Skeletal muscle tissue (tissue), 4 donors: ENCODE measurements around the gene HLA-DMA. TPM values are rescaled to one million over a fixed set of nuclear protein-coding genes. Genes with fewer than 3 reads are reported as not detected.

Experiments
- H3K27ac ChIP-seq: one replicate; pipeline ENCODE4 v1.7.0; 2013; ENCODE audit warnings: mild to moderate bottlenecking, low read depth, low read length, inconsistent platforms
- H3K27me3 ChIP-seq, 3 donors: one replicate each; pipeline ENCODE4 v1.7.0; 2013; ENCODE audit warnings: low read length in 3 of 3; ENCODE audit not compliant: control insufficient read depth in 3 of 3, insufficient read depth in 3 of 3
- H3K36me3 ChIP-seq, 3 donors: one replicate each; pipeline ENCODE4 v1.7.0; 2013; ENCODE audit warnings: low read length in 3 of 3; ENCODE audit not compliant: control insufficient read depth in 3 of 3, insufficient read depth in 3 of 3
- H3K4me1 ChIP-seq, 3 donors: one replicate each; pipeline ENCODE4 v1.7.0; 2013; ENCODE audit warnings: low read length in 3 of 3, mild to moderate bottlenecking in 3 of 3; ENCODE audit not compliant: control insufficient read depth in 3 of 3, insufficient read depth in 3 of 3
- H3K4me3 ChIP-seq, 3 donors: one replicate each; pipeline ENCODE4 v1.7.0; 2013; ENCODE audit warnings: low read length in 3 of 3
- H3K9ac ChIP-seq, 3 donors: one replicate each; pipeline ENCODE4 v1.7.0; 2013; ENCODE audit warnings: low read length in 3 of 3, mild to moderate bottlenecking in 3 of 3, moderate library complexity in 2 of 3, low read depth in 1 of 3
- H3K9me3 ChIP-seq, 3 donors: one replicate each; pipeline ENCODE4 v1.7.0; 2013; ENCODE audit warnings: low read length in 3 of 3; ENCODE audit not compliant: control insufficient read depth in 3 of 3
- total RNA-seq: library from RNA; depleted of rRNA; stranded (reverse); fragments of >200 nt; gene quantifications from one replicate; pipeline ENCODE4 v1.2.3, GENCODE V29; 2014
- donor health status: Osteomylitis.

Gene HLA-DMA
- total RNA-seq, 1 donor from 2014 or later: 6.3 TPM

- H3K9ac ChIP-seq: no peak overlapping the region
- H3K9me3 ChIP-seq: no peaks in the 10 kb centered on the region
- no peaks in the 10 kb centered on the region for H3K36me3 ChIP-seq
- peaks cover 3 to 14% (median 12%) of the 10 kb centered on the region in 3 donors for H3K4me1 ChIP-seq
- H3K4me3 ChIP-seq: no peak overlapping the region
- H3K27me3 ChIP-seq: no peaks in the 10 kb centered on the region
- no peak overlapping the region for H3K27ac ChIP-seq
Observed at GRCh38 chr6:32954986-32955802, 2.3 kb upstream of the HLA-DMA start.

DNA sequence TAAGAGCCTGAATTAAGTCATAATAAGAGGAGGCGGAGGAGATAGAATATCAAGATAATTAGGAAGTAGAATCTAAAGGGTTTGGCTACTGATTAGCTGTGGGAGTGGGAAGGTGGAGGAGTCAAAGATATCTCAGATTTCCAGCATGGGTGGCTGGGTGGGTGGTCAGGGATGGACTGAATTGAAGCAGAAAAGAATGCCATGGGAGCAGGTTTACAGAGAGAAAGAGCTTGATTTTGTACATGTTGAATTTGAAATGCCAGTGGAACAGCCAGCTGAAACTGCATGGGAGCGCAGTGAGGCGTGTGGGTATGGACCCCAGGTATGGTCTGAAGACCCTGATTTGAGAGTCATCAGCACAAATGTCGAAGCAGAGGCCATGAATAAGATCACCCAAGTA, 1.4 kb upstream of the HLA-DMA start:
- H3K9me3 ChIP-seq: no peaks in the 10 kb centered on the region

DNA sequence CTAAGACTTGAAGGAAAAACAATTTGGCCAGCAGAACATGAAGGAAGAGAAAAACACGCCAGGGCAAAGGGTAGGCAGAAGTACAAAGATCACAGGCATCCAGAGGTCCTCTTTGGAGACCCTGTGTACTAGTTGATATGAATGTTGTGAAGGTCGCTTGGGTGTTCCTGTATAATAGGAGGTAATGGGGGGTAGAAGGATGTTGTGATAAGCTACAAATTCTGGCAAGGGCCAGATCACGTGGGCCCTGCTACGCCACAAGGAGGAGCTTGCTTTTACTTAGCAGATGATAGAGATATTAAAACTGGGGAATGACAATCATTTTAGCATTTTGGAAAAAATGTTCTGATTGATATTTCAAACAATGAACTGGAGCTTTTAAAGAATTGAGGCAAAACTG, 878 bp upstream of the HLA-DMA start:
- H3K9me3 ChIP-seq: no peaks in the 10 kb centered on the region
- H3K27me3 ChIP-seq: no peaks in the 10 kb centered on the region
- H3K4me3 ChIP-seq: no peak overlapping the region
- no peak overlapping the region for H3K9ac ChIP-seq
- peak overlapping the region; percentile 77 for H3K27ac ChIP-seq
- H3K4me1 ChIP-seq: peaks cover 3 to 14% (median 12%) of the 10 kb centered on the region in 3 donors
- no peaks in the 10 kb centered on the region for H3K36me3 ChIP-seq

More for the DNA sequence above, 1.4 kb upstream of the HLA-DMA start:
- H3K4me1 ChIP-seq: peaks cover 3 to 14% (median 12%) of the 10 kb centered on the region in 3 donors
- no peaks in the 10 kb centered on the region for H3K36me3 ChIP-seq
- H3K27ac ChIP-seq: no peak overlapping the region
- H3K27me3 ChIP-seq: no peaks in the 10 kb centered on the region
- no peak overlapping the region for H3K4me3 ChIP-seq
- H3K9ac ChIP-seq: no peak overlapping the region

GRCh38 chr6:32950449-32950848, 2.4 kb downstream of the HLA-DMA start:
- Histone ChIP-seq H3K4me3 (no peak overlapping the region), H3K9me3 (no peaks in the 10 kb centered on the region), H3K27ac (no peak overlapping the region), H3K36me3 (no peaks in the 10 kb centered on the region), H3K27me3 (no peaks in the 10 kb centered on the region), H3K4me1 (peaks cover 3 to 14% (median 12%) of the 10 kb centered on the region in 3 donors), H3K9ac (no peak overlapping the region)

DNA sequence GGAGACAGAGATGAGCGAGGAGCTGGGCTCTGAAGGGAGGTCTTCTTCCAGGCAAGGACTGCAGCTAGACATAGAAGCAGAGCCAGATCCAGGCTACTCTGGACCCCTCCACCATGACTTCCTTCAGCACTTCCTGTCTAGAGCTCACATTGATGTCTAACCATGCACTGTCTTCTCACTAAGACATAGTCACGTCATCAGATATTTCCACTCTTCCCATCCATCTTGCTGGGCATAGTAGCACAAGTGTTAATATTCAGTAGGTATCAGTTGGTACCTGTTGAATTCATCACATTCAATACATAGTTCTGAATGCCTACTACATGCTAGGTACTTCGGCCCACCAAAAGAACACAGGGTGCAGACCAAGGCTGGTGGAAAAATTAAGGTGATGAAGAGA, 2.9 kb downstream of the HLA-DMA start:
- Histone ChIP-seq H3K4me1 (peaks cover 3 to 14% (median 12%) of the 10 kb centered on the region in 3 donors), H3K9ac (no peak overlapping the region), H3K36me3 (no peaks in the 10 kb centered on the region), H3K27me3 (no peaks in the 10 kb centered on the region), H3K27ac (no peak overlapping the region), H3K9me3 (no peaks in the 10 kb centered on the region), H3K4me3 (no peak overlapping the region)

DNA sequence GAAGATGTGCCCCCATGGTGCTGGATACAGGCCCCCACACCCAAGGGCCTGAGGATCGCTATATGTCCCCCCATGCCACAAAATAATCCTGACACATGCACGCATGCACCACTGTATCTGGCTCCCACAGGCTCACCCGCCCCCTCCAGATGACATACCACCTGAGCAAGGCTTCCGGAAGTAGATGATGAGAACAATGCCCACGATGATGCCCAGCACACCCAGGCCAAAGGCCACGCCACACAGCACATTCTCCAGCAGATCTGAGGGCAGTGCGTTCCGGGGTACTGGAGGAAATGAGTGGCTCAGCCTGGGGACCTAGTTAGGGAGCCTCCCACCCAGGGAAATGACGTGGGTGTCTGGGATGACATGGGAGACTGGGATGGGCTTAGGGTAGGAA, 3.8 kb downstream of the HLA-DMA start:
- H3K36me3 ChIP-seq: no peaks in the 10 kb centered on the region
- no peak overlapping the region for H3K4me3 ChIP-seq
- no peak overlapping the region for H3K27ac ChIP-seq
- H3K9ac ChIP-seq: no peak overlapping the region
- no peaks in the 10 kb centered on the region for H3K9me3 ChIP-seq
- H3K4me1 ChIP-seq: peaks cover 3 to 14% (median 12%) of the 10 kb centered on the region in 3 donors
- no peaks in the 10 kb centered on the region for H3K27me3 ChIP-seq

GRCh38 chr6:32947552-32948465, 5.1 kb downstream of the HLA-DMA start:
- Histone ChIP-seq H3K9ac (no peak overlapping the region), H3K27ac (no peak overlapping the region), H3K4me1 (peaks cover 2 to 6% (median 4%) of the 10 kb centered on the region in 3 donors), H3K4me3 (no peak overlapping the region), H3K9me3 (no peaks in the 10 kb centered on the region), H3K36me3 (no peaks in the 10 kb centered on the region), H3K27me3 (no peaks in the 10 kb centered on the region)

GRCh38 chr6:32946893-32947292, 6.0 kb downstream of the HLA-DMA start:
- Histone ChIP-seq H3K4me1 (peaks cover 0 to 3% (median 0%) of the 10 kb centered on the region in 3 donors), H3K4me3 (no peak overlapping the region)

GRCh38 chr6:32945953-32946352, 6.9 kb downstream of the HLA-DMA start:
- Histone ChIP-seq H3K4me3 (no peak overlapping the region), H3K9me3 (no peaks in the 10 kb centered on the region), H3K36me3 (no peaks in the 10 kb centered on the region), H3K27ac (no peak overlapping the region), H3K9ac (no peak overlapping the region), H3K4me1 (peaks cover 3 to 4% (median 4%) of the 10 kb centered on the region in 3 donors), H3K27me3 (no peaks in the 10 kb centered on the region)

More at GRCh38 chr6:32946893-32947292, 6.0 kb downstream of the HLA-DMA start:
- Histone ChIP-seq H3K9ac (no peak overlapping the region), H3K36me3 (no peaks in the 10 kb centered on the region), H3K27ac (no peak overlapping the region), H3K27me3 (no peaks in the 10 kb centered on the region), H3K9me3 (no peaks in the 10 kb centered on the region)
